Body of pancreas (tissue), 4 donors: Measurements from ENCODE around the gene ERC1. TPM values are rescaled to one million over a fixed set of nuclear protein-coding genes. Genes with fewer than 3 reads are reported as not detected.
"Not testable (repeated sequence)": the region's sequence is repeated elsewhere in the genome, so short reads cannot be mapped to it uniquely, and the experiment has no call there.

Experiments used
- ATAC-seq: fragments of 150-250 bp; one replicate; pipeline ENCODE4 v1.9.1; 2016
- DNase-seq, 4 donors: peaks; one replicate each; pipeline ENCODE4 v3.0.0-alpha.2; 2019
- H3K27ac ChIP-seq, 4 donors: fragments of 200-600 bp; sonication (generic); 1 replicate in 3 of 4; 2 replicates in 1 of 4; pipeline versions ENCODE4 v1.5.1 to v1.6.1; 2016 to 2019; ENCODE audit warnings: mild to moderate bottlenecking in 1 of 4, mixed read lengths in 1 of 4, moderate library complexity in 1 of 4
- H3K27me3 ChIP-seq, 2 donors: fragments of 200-600 bp; sonication (generic); one replicate each; pipeline ENCODE4 v1.6.0; 2016; ENCODE audit warnings: mild to moderate bottlenecking in 1 of 2
- H3K36me3 ChIP-seq, 2 donors: fragments of 200-600 bp; sonication (generic); replicated peaks in 1 of 2; 2 replicates each; pipeline ENCODE4 v1.5.1; 2016; ENCODE audit warnings: low read depth in 2 of 2; ENCODE audit not compliant: insufficient read depth in 1 of 2
- H3K4me1 ChIP-seq: fragments of 200-600 bp; sonication (generic); one replicate; pipeline ENCODE4 v1.6.0; 2016
- H3K4me3 ChIP-seq, 2 donors: fragments of 200-600 bp; sonication (generic); 1 replicate in 1 of 2; 2 replicates in 1 of 2; pipeline ENCODE4 v1.5.1; 2016 to 2019
- H3K9me3 ChIP-seq, 3 donors: fragments of 200-600 bp; sonication (generic); 1 replicate in 2 of 3; 2 replicates in 1 of 3; pipeline ENCODE4 v1.5.1; 2016
- CTCF ChIP-seq, 7 experiments: fragments of 450-650 bp in 4 of 7; fragments of 200-600 bp in 3 of 7; sonication (generic) in 3 of 7; IDR thresholded peaks; one replicate each; pipeline ENCODE4 v1.5.1; 2016 to 2019; ENCODE audit warnings: antibody characterized with exemption in 7 of 7
- POLR2A ChIP-seq, 3 donors: fragments of 450-650 bp; IDR thresholded peaks; one replicate each; pipeline ENCODE4 v1.6.1; 2016; ENCODE audit warnings: antibody characterized with exemption in 3 of 3, mild to moderate bottlenecking in 2 of 3
- WGBS, 2 donors: methylation state at CpG; one replicate each; pipeline ENCODE4 v1.1.5; 2017; 5-methylcytosine and 5-hydroxymethylcytosine counted together
- intact Hi-C: fragments of 100-400 bp; cut with DNase I; formaldehyde crosslinking; loops from one replicate; pipeline ENCODE4 v1.15.1; 2023
- total RNA-seq, 2 donors: library from RNA; depleted of rRNA; stranded (reverse); fragments of >200 nt; gene quantifications; one replicate each; pipeline ENCODE4 v1.1.0, GENCODE V29; 2016

Gene ERC1
- total RNA-seq, 2 donors from 2014 or later: 20.8 to 29.0 TPM

DNA sequence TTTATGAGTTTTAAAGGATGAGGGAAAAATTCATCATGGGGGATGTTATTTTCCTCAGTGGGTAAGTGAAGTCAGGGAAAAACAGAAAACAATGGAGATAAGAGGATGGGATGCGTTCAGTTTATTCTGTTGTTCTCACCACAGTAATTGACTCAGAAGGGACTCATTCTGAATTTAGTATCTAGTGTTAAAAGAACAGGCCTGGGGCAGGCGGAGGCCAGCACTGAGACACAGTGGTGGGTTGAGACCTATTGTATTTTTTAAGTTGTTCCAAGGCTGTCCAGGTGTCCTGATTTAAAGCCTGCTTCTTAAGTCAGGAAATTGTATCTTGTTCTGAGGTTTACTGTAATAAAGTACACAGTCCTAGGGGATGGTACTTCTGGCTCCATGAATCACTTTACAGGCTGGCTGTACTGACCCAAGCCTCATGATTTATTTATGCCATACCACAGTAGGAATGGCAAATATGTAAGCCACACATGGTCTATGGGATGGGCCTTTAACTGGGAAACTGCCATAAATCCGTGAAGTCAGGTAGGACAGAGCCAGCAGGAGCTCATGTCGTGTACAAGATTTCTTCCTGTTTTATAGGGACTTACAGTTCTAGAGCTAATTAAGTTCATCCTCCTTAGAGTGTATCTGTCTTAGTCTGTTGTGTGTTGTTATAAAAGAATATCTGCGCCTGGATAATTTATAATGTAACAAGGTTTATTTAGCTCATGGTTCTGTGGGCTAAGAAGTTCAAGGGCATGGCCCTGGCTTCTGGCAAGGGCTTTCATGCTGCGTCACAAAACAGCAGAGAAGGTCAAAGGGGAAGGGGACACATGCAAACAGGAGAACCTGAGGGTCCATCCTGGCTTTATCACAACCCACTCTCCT lies 359.3 kb downstream of the ERC1 start:
- Histone ChIP-seq H3K9me3 (no peaks in the 10 kb centered on the region), H3K4me3 (no peak overlapping the region), H3K27me3 (no peaks in the 10 kb centered on the region), H3K4me1 (peaks cover 6% of the 10 kb centered on the region), H3K36me3 (no peaks in the 10 kb centered on the region), H3K27ac (no peak overlapping the region)
- intact Hi-C loops: no loop called here
- ATAC-seq: no peak
- DNase-seq: no peak
- 70 to 80% methylated on average over 6 of the region's 6 CpGs for WGBS, 2 donors
- TF ChIP-seq POLR2A (IDR thresholded peaks at IDR 0.05) (no peak), CTCF (IDR thresholded peaks at IDR 0.05) (no peak)

DNA sequence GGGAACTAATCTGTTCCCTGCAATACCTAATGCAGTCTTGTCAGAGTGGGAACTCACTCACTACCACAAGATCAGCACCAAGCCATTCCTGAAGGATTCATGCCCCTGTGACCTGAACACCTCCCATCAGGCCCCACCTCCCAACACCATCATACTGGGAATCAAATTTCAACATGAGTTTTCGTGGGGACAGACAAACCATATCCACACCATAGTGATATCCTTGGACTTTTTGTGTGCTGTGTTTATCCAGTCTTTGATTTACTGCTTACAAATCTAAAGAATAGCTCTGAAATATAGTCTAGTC lies 359.9 kb downstream of the ERC1 start:
- no peaks in the 10 kb centered on the region for H3K9me3 ChIP-seq
- ATAC-seq (no peak), DNase-seq (no peak)
- intact Hi-C loops: no loop called here
- WGBS, 2 donors: 63 to 75% methylated on average over 1 of the region's 1 CpG
- H3K27me3 ChIP-seq: no peaks in the 10 kb centered on the region
- H3K27ac ChIP-seq: no peak overlapping the region
- H3K4me1 ChIP-seq: peaks cover 6% of the 10 kb centered on the region
- TF ChIP-seq CTCF (IDR thresholded peaks at IDR 0.05) (no peak), POLR2A (IDR thresholded peaks at IDR 0.05) (no peak)
- H3K36me3 ChIP-seq: no peaks in the 10 kb centered on the region
- H3K4me3 ChIP-seq: no peak overlapping the region

DNA sequence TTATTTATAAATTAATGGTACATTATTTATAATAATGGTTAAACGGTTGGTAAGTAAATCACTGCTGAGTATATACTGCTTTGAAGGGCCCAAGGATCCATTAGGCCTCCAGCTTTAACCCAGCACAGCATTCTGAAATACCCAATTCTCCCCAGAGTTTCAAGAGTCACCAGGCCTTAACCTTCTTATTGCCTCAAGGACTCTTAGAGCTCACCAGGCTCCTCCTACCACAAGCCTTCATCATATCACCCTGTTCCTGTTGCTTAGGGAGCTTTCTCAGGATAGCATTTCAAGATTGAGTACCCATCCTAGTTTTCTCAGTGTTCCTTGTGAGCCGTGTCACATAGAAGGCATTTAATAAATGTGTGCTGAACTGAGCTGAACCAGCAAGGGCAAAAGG lies 360.9 kb downstream of the ERC1 start:
- H3K4me1 ChIP-seq: peaks cover 6% of the 10 kb centered on the region

GRCh38 chr12:1353451-1353850 lies 362.4 kb downstream of the ERC1 start:
- H3K4me1 ChIP-seq: no peaks in the 10 kb centered on the region
- intact Hi-C loops: no loop called here
- H3K27ac ChIP-seq: no peak overlapping the region
- TF ChIP-seq CTCF (IDR thresholded peaks at IDR 0.05) (no peak), POLR2A (IDR thresholded peaks at IDR 0.05) (no peak)
- no peaks in the 10 kb centered on the region for H3K36me3 ChIP-seq
- WGBS, 2 donors: 89 to 97% methylated on average over 2 of the region's 2 CpGs
- ATAC-seq (no peak), DNase-seq (no peak)
- H3K4me3 ChIP-seq: no peak overlapping the region
- no peaks in the 10 kb centered on the region for H3K9me3 ChIP-seq
- H3K27me3 ChIP-seq: no peaks in the 10 kb centered on the region

More for the DNA sequence above, 360.9 kb downstream of the ERC1 start:
- Histone ChIP-seq H3K4me3 (no peak overlapping the region), H3K9me3 (no peaks in the 10 kb centered on the region), H3K36me3 (no peaks in the 10 kb centered on the region), H3K27ac (no peak overlapping the region), H3K27me3 (no peaks in the 10 kb centered on the region)
- DNase-seq (no peak), ATAC-seq (no peak)
- intact Hi-C loops: no loop called here
- no peak for TF ChIP-seq POLR2A (IDR thresholded peaks at IDR 0.05)
- TF ChIP-seq CTCF (IDR thresholded peaks at IDR 0.05): no peak
- WGBS, 2 donors: 86 to 96% methylated on average over 2 of the region's 2 CpGs

DNA sequence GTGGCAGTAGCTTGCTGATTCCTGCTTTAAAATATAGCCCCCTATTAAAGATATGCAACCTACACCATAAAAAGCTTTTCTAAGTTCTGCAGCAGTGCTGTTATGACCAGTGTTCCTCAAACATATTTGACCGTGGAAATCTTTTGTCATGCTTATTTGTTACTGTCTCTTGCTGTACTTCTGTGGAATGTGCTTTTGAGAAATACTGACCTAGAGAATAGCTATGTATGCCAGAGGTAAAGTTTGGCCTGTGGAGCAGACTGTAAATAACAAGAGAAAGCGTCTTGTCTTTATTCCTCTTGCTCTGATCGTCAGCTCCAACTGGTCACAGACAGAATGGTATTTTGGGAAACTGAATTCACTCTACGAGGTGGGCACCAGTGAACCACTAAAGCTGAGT lies 364.4 kb downstream of the ERC1 start:
- ATAC-seq (no peak), DNase-seq (no peak)
- H3K4me1 ChIP-seq: no peaks in the 10 kb centered on the region
- no peaks in the 10 kb centered on the region for H3K27me3 ChIP-seq
- intact Hi-C loops: no loop called here
- H3K27ac ChIP-seq: no peak overlapping the region
- WGBS, 2 donors: 94 to 95% methylated on average over 4 of the region's 4 CpGs
- no peaks in the 10 kb centered on the region for H3K9me3 ChIP-seq
- no peaks in the 10 kb centered on the region for H3K36me3 ChIP-seq
- TF ChIP-seq CTCF (IDR thresholded peaks at IDR 0.05): no peak
- no peak for TF ChIP-seq POLR2A (IDR thresholded peaks at IDR 0.05)
- no peak overlapping the region for H3K4me3 ChIP-seq

DNA sequence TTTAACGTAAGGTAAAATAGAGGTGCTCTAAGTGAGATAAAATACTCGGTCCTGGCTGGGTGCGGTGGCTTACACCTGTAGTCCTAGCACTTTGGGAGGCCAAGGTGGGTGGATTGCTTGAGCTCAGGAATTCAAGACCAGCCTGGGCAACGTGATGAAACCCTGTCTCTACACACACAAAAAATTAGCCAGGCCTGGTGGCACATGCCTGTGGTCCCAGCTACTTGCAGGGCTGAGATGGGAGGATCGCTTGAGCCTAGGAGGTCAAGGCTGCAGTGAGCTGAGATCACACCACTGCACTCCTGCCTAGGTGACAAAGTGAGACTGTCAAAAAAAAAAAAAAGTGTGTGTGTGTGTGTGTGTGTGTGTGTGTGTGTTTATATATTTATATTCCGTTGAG lies 364.8 kb downstream of the ERC1 start:
- H3K4me1 ChIP-seq, intact Hi-C loops, H3K4me3 ChIP-seq, H3K36me3 ChIP-seq, ATAC-seq, H3K9me3 ChIP-seq, H3K27me3 ChIP-seq, DNase-seq, H3K27ac ChIP-seq: not testable (repeated sequence)
- 89 to 92% methylated on average over 6 of the region's 6 CpGs for WGBS, 2 donors
